ENCODE results near the gene PLEKHA5.

Gene PLEKHA5

DNA sequence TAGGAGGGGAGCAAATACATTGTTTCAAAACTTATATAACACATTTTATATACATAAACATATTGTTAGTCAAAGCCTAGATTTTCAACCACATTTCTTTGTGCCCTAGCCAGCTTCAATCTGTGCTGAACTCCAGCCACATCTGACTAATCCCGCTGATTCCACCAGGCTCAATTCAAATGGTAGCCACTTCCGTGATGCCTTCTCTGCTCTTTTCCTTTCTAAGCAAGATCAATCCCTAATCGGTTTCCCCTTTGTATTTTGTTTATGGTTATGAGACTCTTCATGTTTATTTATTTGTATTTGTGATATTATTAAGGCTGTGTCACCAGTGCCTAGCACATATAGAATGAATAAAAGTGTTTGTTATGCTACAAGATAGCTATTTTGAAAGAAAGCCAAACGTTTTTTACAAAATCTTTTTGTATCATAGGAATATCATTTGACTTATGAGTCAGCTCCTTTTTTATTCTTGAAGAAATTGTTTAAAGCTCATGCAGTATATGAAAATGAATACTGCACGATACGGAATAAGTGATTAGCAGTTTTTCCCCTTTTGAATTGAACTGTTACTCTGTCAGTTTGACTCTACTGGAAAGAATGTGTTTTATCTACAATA is 110.2 kb downstream of the PLEKHA5 start:
- DNase-seq (ENCODE audit: low read depth) = peak; percentile 22
- no peak overlapping the region for H3K4me3 ChIP-seq (ENCODE audit: low read length)
- TF ChIP-seq, protein P1, sequence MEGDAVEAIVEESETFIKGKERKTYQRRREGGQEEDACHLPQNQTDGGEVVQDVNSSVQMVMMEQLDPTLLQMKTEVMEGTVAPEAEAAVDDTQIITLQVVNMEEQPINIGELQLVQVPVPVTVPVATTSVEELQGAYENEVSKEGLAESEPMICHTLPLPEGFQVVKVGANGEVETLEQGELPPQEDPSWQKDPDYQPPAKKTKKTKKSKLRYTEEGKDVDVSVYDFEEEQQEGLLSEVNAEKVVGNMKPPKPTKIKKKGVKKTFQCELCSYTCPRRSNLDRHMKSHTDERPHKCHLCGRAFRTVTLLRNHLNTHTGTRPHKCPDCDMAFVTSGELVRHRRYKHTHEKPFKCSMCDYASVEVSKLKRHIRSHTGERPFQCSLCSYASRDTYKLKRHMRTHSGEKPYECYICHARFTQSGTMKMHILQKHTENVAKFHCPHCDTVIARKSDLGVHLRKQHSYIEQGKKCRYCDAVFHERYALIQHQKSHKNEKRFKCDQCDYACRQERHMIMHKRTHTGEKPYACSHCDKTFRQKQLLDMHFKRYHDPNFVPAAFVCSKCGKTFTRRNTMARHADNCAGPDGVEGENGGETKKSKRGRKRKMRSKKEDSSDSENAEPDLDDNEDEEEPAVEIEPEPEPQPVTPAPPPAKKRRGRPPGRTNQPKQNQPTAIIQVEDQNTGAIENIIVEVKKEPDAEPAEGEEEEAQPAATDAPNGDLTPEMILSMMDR (IDR thresholded peaks at IDR 0.05; ENCODE audit: insufficient read depth, low read depth, low read length, missing control alignments) = no peak

GRCh38 chr12:19242581-19242980 is 113.0 kb downstream of the PLEKHA5 start:
- DNase-seq (ENCODE audit: low read depth) = peak; percentile 32
- TF ChIP-seq, protein P1 (IDR thresholded peaks at IDR 0.05; ENCODE audit: insufficient read depth, low read depth, low read length, missing control alignments) = no peak
- no peak overlapping the region for H3K4me3 ChIP-seq (ENCODE audit: low read length)

DNA sequence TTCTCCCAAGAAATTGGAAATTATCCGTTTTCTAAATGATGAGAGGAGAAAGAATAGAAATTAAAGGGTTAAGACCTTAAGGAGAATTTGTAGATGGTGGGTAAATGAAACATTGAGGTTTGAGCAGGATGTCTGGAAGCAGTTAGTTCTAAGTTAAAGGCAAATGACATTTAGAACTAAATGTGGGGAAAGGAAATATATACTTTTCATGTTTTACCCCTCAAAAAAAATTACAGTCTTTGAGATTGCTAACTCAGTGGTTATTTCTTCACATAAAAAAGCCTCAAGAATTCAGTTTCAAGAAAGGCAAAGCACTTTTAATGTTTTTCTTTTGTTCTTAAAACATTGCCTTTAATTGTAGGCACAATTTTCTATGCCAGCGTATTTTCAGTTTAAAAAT is 114.0 kb downstream of the PLEKHA5 start:
- DNase-seq (ENCODE audit: low read depth) = no peak
- TF ChIP-seq, protein P1 (IDR thresholded peaks at IDR 0.05; ENCODE audit: insufficient read depth, low read depth, low read length, missing control alignments) = no peak
- no peak overlapping the region for H3K4me3 ChIP-seq (ENCODE audit: low read length)

GRCh38 chr12:19244312-19244711 is 114.8 kb downstream of the PLEKHA5 start:
- H3K4me3 ChIP-seq (ENCODE audit: low read length) = no peak overlapping the region
- TF ChIP-seq, protein P1 (IDR thresholded peaks at IDR 0.05; ENCODE audit: insufficient read depth, low read depth, low read length, missing control alignments) = no peak
- no peak for DNase-seq (ENCODE audit: low read depth)

DNA sequence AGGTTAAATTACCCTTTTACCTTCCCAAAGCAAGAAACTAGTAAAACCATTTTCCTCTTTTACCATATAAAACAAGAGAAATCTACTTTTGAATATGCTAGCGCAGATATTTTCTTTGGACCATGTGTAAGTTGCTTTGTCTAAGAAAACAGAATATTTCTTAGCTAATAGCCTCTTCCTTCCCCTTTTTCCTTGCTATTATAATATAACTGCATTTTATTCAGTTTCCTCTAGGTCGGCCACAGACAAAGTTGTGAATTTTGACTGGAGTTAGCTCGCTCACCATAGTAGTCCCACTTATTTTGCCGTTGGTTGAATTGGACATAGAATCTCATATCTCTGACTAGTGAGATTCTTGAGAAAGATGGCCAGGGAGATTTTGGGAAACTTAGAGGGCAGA is 115.6 kb downstream of the PLEKHA5 start:
- TF ChIP-seq, protein P1 (IDR thresholded peaks at IDR 0.05; ENCODE audit: insufficient read depth, low read depth, low read length, missing control alignments) = no peak
- no peak overlapping the region for H3K4me3 ChIP-seq (ENCODE audit: low read length)
- no peak for DNase-seq (ENCODE audit: low read depth)

DNA sequence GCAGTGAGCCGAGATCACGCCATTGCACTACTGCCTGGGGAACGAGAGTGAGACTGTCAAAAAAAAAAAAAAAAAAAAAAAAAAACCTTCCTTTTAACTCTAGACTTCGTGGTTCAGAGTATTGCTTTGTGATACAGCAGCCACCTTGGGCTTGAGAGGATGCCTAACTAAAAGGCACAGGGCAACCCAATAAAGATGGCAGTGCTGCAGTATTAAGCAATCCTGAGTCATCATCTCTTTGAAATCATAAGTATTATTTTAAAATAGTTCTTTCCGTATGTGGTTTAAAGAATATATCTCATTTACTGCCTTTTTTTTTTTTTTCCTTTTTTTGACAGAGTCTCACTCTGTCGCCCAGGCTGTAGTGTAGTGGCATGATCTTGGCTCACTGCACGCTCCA is 116.1 kb downstream of the PLEKHA5 start:
- TF ChIP-seq, protein P1 (IDR thresholded peaks at IDR 0.05; ENCODE audit: insufficient read depth, low read depth, low read length, missing control alignments) = no peak
- H3K4me3 ChIP-seq (ENCODE audit: low read length) = no peak overlapping the region
- peak; percentile 32 for DNase-seq (ENCODE audit: low read depth)

GRCh38 chr12:19246933-19247332 is 117.4 kb downstream of the PLEKHA5 start:
- DNase-seq (ENCODE audit: low read depth) = no peak
- TF ChIP-seq, protein P1 (IDR thresholded peaks at IDR 0.05; ENCODE audit: insufficient read depth, low read depth, low read length, missing control alignments) = no peak
- H3K4me3 ChIP-seq (ENCODE audit: low read length) = no peak overlapping the region
